IPS-18c (cell line): ENCODE measurements around the gene YAF2.

Source experiments
- H3K4me3 ChIP-seq: 2 replicates; pipeline ENCODE4 v1.7.0; 2013; ENCODE audit warnings: low read depth, mild to moderate bottlenecking, low read length, moderate library complexity; ENCODE audit not compliant: insufficient read depth
- H3K9me3 ChIP-seq: one replicate; pipeline ENCODE4 v1.6.1; 2013; ENCODE audit warnings: mild to moderate bottlenecking, low read length, moderate library complexity; ENCODE audit not compliant: control insufficient read depth, insufficient read depth

YAF2 gene

DNA sequence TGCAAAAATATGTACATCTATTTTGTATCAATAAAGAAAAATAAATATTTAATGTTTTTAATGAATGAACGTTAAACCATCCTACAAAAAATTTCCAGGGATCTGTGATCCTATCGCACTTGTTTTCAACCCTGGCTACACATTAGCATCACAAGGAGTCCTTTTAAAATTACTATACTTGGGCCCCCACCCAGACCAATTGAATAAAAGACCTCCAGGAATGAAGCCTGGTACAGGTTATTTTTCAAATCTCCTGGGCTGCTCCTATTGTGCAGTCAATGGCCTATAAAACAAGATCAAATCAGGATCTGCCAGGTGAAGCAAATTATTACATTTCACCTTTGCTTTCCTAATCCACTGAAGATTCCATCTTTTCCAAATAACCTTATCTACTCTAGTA lies 59.9 kb downstream of the YAF2 start:
- no peaks in the 10 kb centered on the region for H3K9me3 ChIP-seq
- no peak overlapping the region for H3K4me3 ChIP-seq

DNA sequence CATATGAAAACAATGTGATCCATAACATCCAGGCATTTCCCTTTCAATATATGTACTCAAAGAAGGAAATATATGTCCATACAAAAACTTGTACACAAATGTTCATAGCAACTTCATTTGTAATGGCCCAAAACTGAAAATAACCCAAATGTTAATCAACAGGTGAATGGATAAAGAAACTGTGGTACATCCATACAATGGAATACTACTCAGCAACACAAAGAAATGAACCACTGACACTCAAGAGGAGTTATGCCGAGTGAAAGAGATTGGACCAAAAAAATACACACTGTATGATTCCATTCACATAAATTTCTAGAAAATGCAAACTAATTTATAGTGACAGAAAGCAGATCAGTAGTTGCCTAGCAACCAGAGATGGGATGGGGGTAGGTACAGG lies 63.1 kb downstream of the YAF2 start:
- H3K9me3 ChIP-seq, result no peaks in the 10 kb centered on the region
- H3K4me3 ChIP-seq, result no peak overlapping the region

- Histone ChIP-seq H3K4me3 (no peak overlapping the region), H3K9me3 (no peaks in the 10 kb centered on the region)
Observed at GRCh38 chr12:42173961-42174521, 64.0 kb downstream of the YAF2 start.

DNA sequence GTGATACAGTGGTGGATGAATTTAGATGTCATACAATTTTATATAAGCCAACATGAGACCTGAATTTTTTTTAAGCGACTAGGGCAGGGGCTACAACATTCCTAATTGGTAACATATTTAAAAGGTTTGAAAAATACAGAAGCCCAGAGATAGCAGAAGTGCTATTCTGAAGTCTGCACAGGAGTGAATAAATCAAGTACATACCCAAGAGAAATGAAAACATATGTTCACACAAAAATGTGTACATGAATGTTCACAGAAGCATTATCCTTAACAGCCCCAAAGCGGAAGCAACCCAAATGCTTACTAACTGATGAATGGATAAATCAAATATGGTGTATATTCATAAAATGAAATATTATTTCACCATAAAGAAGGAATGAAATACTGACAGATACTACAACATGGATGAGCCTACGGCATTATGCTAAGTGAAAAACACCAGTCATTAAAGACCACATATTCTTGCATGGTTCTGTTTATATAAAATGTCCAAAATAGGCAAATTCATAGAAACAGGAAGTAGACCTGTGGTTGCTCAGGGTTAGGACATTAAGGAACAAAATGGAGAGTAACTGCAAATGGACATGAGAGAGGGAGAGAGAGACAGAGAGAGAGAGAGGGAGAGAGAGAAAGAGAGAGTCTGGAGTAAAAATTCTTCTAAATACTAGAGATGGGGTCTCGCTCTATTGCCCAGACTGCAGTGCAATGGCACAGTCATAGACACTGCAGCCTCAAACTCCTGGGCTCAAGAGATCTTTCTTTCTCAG lies 65.4 kb downstream of the YAF2 start:
- H3K4me3 ChIP-seq, result no peak overlapping the region

DNA sequence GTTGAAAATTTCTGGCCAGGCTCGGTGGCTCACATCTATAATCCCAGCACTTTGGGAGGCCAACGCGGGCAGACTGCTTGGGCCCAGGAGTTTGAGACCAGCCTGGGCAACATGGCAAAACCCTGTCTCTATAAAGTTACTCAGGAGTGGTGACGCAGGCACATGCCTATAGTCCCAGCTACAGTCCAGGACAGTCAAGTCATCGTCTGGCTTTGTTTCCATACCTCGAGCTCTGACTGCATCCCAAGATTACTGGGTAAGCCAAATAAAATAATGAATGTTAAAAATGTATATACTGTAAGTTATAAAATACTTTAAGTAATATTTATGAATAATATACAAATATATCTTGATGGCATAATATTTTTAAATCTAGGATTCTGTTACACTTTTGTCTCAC lies 70.3 kb downstream of the YAF2 start:
- H3K9me3 ChIP-seq, result no peaks in the 10 kb centered on the region

More for the DNA sequence above, 65.4 kb downstream of the YAF2 start:
- H3K9me3 ChIP-seq, result no peaks in the 10 kb centered on the region

GRCh38 chr12:42166501-42166900 lies 71.5 kb downstream of the YAF2 start:
- Histone ChIP-seq H3K4me3 (no peak overlapping the region), H3K9me3 (no peaks in the 10 kb centered on the region)

More for the DNA sequence above, 70.3 kb downstream of the YAF2 start:
- no peak overlapping the region for H3K4me3 ChIP-seq

DNA sequence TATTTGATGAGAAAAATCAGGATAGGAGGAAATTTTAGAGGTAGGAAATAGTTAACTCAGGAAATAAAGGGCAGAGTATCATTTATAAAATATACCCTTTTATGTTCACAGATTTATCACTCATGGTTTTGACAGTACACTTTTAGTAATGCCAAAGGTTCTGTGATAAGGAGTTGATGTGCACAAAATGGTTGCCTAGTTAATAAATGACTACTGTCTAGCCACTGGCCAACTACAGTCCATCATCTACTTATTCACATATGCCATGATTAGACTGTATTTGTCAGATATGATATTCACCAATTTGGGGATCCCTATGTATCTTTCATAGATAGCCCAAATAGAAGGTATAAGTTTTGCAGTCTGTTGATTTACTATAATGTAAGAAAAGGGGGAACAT lies 74.1 kb downstream of the YAF2 start:
- no peaks in the 10 kb centered on the region for H3K9me3 ChIP-seq
- no peak overlapping the region for H3K4me3 ChIP-seq

DNA sequence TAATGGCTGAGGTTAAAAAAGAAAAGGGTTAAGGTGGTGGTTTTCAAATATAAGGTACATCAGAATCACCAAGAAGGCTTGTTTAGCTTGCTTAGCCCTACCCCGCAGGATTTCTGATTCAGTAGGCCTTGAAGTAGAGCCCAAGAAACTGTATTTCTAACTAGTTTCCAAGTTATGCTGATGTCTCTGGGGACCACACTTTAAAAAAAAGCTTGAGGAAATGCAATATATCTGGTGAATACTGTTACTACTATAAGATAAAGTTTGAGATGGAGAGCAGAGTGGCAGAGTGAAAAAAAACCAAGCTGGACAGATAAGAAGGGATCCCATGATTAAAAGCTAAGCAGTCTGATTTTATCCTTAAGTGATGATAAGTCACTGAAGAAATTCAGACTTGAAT lies 75.1 kb downstream of the YAF2 start:
- no peak overlapping the region for H3K4me3 ChIP-seq
- H3K9me3 ChIP-seq, result no peaks in the 10 kb centered on the region

- H3K4me3 ChIP-seq, result no peak overlapping the region
Observed at GRCh38 chr12:42162193-42162592, 75.9 kb downstream of the YAF2 start.

GRCh38 chr12:42161529-42161928 lies 76.5 kb downstream of the YAF2 start:
- Histone ChIP-seq H3K9me3 (no peaks in the 10 kb centered on the region), H3K4me3 (no peak overlapping the region)

More at GRCh38 chr12:42162193-42162592, 75.9 kb downstream of the YAF2 start:
- H3K9me3 ChIP-seq, result no peaks in the 10 kb centered on the region

DNA sequence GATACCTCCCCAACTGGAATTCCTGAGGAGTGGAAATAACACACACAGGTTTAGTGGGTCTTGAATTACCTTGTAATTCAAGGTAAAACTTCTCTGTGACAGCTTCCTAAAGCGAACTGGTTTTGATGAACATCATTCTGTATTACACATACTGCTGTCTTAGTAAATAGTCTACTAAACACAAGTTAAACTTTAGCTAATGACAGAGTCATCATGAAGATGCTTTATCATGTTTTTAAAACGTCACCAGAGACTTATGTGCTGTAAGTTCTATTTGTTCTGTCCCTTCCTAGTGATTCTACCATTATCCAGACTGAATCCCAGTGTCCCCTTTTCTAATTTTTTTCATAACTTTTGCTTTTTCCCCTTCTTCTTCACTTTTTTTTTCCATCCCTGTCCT lies 81.8 kb downstream of the YAF2 start:
- no peak overlapping the region for H3K4me3 ChIP-seq

DNA sequence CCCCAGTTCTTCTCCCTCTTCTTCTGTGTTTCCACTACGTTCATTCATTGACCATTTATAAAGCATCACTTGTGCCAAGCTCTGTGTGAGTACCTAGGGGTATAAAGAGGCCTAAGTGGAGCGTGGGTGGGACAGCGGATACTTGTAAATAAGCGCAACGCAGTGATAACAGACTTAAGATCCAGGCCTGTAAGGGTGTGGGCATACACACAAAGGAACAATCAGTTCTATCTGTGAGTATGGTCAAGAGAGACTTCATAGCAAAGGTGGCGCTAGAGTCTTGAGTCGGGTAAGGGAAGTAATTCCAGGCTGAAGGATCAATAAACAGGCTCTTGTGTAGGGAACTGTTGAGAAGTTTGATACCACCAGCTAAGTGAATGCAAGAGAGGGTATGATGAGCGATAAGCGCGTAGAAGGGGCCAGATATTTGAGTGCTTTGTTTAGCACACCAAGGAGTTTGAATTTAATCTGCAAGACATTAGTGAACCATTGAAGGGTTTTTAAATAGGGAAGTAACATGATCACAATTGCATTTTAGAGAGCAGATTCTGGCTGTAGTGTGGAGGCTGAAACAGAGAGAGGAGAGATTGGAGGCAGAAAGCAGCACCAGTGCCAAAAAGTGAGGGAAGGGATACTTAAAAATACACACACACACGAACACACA lies 92.4 kb downstream of the YAF2 start:
- no peaks in the 10 kb centered on the region for H3K9me3 ChIP-seq
- H3K4me3 ChIP-seq, result peak overlapping the region; percentile 76; the same call in 1 of the 2 replicates

More for the DNA sequence above, 81.8 kb downstream of the YAF2 start:
- H3K9me3 ChIP-seq, result no peaks in the 10 kb centered on the region

- Histone ChIP-seq H3K9me3 (no peaks in the 10 kb centered on the region), H3K4me3 (peak overlapping the region; percentile 76)
Observed at GRCh38 chr12:42145197-42145549, 92.9 kb downstream of the YAF2 start.

GRCh38 chr12:42144408-42145196 lies 93.4 kb downstream of the YAF2 start, which contains the start of gene GXYLT1:
GXYLT1 (minus strand) TSS chr12:42144874; CDS start chr12:42144646, 228 bp downstream.
- H3K9me3 ChIP-seq, result no peaks in the 10 kb centered on the region
- peak within 1 kb of the TSS; percentile 76 for H3K4me3 ChIP-seq

GRCh38 chr12:42144158-42144407 lies 94.0 kb downstream of the YAF2 start:
- Histone ChIP-seq H3K4me3 (peak overlapping the region; percentile 76), H3K9me3 (no peaks in the 10 kb centered on the region)

GRCh38 chr12:42143452-42144157 lies 94.4 kb downstream of the YAF2 start:
- peak overlapping the region; percentile 76 for H3K4me3 ChIP-seq
- no peaks in the 10 kb centered on the region for H3K9me3 ChIP-seq

GRCh38 chr12:42141981-42142606 lies 96.0 kb downstream of the YAF2 start:
- H3K4me3 ChIP-seq, result no peak overlapping the region
- no peaks in the 10 kb centered on the region for H3K9me3 ChIP-seq
